EL (cell line): ENCODE measurements around the gene MMP23B.
"Not testable (repeated sequence)": the region's sequence is repeated elsewhere in the genome, so short reads cannot be mapped to it uniquely, and the experiment has no call there.

Experiments
- DNase-seq: peaks from one replicate; pipeline ENCODE4 v3.0.0-alpha.2; 2016

MMP23B gene

DNA sequence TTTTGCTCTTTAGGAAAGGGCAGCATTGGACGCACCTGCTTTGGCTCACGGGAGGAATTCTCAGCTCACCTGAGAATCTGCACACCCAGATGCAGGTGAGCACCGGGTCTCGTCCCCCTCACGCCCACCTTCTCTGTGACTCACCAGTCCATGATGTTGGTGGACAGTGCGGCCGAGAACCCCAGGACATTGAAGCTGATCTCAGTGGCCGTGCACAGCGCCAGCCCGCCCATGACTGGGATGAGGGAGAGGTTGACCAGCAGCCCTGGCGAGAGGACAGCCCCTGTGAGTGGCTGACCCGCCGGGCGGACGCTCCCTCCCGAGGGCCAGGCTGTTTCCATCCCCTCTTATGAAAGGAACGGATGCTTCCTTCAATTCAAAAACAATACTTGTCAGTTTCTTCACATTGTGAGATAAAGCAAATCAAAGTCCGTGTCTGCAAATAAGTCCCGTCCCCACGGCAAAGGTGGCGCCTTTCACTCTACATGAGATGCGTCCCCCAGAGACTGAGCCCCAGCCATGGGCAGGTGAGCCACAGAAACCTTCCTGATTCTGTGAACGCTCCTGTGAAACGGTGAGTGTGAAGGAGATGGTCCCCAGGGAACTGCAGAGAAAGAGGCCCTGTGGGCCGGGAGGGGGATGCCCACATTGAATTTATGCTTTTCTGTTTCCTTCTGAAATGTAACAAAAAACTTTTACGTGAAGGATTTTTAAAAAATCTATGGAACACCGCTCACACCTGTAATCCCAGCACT lies 39.6 kb downstream of the MMP23B start:
- no peak for DNase-seq

DNA sequence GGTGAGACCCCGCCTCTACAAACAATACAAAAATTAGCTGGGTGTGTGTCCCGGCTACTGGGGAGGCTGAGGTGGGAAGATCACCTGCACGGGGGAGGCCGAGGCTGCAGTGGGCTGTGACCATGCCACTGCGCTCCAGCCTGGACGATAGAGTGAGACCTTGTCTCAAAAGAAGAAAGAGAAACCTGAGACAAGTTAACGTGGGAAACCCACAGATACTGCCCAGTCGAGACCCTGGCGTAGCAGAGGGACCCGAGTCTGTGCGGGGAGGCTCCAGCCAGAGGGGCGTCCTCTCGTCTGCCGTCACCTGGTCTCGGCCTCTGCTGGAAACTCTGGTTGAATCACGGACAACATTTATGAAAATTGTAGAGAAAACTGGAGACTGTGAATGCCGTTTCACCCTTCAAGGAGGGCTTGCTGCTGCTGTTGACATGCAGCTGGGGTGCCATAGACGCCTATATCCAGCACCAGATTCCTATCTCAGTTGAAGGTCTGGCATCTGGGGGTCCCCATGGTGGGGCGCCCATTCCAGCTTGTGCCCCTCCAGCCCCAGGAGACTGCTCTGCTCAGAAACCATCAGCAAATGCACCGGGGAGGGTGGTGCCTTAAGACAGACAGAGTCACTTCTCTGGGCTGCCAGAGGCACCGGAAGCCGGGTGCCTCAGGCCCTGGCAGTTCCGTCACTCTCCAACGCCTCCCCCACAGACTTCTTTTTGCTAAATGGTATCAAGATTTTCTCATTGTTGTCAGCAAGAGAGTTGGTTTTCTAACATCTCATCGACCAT lies 40.4 kb downstream of the MMP23B start:
- DNase-seq: no peak

DNA sequence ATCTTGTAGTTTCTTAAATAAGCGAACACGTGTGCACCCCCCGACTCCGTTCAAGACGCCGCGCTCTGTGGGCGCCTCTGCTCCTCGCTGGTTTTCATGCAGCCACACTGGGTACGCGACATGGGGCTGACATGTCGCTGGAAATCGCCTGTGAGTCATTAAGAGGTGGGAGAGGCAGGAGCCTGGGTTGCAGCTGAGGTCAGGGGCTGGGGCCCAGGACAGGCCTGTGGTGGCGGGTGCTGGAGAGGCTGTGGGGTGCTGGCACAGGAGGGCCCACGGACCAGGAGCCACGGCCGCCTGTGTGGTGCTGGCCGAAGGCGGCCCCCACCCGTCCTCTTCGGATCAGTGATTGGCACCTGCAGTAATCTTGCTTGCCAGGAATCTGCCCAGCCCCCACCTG lies 42.8 kb downstream of the MMP23B start:
- not testable (repeated sequence) for DNase-seq

DNA sequence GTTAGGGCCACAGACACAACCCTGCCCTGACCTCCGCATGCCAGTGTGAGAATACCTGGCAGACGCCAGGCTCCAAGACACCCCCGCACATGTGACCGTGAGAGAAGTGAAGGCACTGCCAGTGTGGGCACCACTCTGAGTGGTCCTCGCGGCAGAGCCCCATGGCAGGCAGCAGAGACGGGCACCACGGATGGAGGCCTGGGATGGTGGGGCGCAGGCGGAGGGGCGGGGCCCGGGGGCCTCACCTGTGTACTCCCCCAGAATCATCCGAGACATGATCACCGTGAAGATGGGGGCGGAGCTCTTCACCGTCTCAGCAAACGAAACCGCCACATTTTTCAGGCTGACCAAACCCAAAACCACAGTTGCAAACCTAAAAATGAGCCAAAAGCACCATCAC lies 43.2 kb downstream of the MMP23B start:
- DNase-seq: not testable (repeated sequence)

DNA sequence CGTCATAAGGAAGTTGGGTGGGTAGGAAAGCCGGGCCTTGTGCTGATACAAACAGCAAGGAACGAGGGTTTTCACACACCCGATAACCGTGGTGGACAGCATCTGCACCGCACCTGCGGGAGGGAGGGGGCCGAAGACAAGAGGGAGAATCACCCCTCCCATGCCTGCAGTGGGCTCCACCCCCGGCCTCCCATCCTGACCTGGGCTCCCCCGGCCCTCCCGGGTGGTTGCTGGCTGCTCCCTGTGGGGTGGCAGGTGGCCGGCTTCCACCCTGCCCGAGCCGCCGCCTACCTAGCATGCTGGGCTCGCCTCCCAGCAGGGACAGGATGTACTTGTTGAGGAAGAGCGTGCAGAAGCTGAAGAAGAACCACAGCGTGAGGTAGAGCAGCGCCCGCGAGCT lies 44.1 kb downstream of the MMP23B start:
- DNase-seq: not testable (repeated sequence)

DNA sequence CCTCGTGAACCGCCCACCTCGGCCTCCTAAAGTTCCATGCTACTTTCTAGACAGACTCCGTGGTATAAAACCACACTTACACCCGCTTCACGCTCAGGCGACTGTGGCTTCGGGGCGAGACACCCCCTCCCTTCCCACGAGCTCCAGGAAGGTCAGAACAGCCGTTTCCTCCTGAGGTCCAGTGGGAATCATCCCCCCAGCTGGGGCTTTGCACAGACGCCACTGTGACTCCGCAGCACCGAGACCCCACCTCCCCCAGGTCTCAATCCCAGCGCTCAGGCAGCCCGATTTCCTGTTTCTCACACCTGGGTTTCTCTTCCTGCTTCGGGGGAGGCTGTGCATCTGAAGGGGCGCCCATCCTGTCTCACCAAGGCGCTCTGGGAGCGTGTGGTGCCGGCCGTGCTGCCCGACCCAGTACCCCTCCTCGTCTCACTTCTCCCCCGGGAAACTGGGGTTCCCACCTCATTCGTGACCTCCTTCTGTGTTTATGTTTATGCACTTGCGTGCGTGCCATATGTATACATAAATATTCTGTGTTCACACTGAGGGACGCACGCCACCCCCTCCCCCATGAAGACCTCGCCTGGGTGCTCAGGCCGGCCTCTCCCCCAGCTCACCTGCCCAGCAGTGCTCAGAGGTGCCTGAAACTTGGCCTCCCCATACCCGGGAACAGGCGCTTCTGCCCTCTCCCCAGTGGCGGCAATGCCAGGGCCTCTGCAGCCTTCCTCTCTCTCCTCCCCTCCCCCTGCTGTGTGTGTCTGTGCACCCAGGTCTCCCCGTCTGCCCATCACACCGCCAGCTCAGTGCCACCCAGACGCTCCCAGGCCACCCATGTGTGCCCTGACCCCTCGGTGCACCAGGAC lies 46.0 kb downstream of the MMP23B start:
- no peak for DNase-seq

DNA sequence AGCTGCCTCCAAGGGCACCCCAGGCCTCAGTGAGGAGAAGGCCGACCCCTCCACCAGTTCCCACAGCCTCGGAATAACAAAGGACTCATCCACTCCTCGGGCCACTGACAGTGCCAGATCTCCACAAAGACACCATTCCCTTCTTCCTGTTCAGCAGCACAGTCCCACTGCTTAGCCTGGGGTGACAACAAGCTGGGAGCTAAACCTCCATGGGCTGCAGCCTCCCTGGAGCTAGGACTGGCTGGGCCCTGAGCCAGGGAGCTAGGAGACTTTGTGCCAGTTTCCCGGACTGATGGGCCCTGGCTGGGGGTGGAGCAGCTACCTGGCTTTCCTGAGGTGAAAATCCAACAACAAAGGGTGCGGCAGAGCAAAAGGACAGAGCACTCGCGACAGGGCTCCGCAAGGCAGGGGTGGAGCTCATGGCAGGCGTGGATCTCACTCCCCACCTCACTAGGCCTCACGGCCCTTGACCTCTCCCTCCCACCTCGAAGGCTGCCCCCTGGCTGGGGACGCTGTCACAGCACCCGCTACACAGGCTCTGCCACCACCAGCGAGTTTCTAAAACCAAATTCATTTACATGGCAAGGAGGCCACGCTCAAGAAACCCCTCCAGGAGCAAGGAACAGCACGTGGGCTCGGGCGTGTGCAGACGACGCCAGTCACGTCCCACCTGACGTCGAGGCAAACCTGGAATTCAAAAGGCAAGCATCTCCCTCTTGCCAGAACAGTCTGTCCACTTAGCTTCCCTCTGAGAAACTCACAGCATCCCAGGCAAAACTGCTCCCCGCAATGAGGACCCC lies 46.8 kb downstream of the MMP23B start:
- DNase-seq: no peak

DNA sequence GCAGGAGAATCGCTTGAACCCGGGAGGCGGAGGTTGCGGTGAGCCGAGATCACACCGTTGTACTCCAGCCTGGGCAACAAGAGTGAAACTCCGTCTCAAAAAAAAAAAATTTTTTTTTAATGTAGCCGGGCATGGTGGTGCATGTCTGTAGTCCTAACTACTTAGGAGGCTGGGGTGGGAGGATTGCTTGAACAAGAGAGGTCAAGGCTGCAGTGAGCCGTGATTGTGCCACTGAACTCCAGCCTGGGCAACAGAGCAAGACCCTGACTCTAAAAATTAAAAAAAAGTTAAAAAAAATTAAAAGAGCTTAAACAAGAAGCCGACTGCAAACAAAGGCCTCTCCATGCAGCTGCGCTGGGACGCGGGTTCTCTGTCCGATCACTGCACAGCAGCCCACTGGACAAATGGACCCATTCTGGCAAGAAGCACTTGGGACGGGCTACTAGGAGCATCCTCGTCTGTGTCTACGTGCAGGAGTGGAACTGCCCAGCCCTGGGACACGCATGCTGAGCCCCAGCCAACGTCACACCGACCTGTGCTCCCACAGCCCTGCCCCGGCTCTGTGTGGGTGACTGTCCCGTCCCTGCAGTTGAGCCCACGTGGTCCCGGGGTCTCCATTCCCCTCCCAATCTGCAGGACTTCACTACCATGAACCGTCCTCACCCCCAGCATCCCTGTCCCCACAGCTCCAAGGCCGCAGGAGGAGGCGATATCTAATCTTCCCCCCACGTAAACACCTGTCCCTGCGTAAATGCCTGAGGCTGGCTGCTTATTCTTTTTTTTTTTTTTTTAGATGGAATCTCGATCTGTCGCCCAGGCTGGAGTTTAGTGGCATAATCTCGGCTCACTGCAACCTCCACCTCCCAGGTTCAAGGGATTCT lies 48.3 kb downstream of the MMP23B start:
- no peak for DNase-seq

DNA sequence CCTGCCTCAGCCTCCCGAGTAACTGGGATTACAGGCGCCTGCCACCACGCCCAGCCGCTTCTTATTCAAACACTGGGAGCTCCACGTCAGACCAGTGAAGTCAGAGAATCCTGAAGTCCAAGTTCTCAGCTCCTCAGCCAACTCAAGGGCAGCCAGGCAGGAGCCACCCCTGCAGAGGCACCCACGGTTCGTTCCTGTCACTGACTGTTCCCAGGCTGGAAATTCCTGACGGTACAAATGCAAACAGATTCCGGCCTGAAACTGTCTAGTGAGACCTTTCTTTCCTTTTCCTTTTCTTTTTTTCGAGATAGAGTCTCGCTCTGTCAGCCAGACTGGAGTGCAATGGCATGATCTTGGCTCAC lies 48.9 kb downstream of the MMP23B start:
- DNase-seq: no peak

DNA sequence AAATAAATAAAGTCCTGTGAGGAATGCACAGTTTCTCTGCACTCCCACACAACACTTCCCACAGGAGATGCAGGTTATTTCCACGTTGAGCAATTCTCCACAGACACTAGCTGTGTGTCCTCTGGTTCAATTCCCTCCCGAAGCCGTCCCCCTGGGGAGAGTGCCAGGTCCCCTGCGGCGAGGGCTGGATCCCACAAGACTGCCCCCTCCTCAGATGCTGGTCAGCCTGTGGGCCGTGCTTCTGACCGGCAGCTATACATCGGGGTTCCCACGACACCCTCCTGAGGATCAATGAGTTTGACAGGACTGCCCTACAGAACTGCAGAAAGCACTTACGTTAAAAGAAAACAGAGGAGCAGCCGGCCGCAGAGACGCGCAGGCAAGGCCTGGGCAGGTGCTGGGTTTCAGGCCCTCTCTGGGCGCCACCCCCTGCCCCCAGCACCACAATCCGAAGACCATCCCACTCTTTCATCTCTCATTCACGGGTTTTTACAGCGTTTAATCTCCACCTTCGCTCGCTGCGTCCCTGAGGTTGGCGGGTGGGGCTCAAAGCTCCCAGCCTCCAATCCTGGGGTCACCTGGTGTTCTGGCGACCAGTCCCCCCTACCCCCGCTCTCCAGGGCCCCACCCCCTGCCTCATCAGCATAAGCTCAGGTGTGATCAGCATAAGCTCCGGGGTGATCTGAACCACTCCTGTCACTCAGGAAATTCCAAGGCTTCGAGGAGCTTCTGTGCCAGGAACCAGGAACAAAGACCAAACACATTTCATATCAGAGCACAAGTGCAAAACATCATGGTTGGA lies 51.3 kb downstream of the MMP23B start:
- no peak for DNase-seq
